H1 (cell line): ENCODE measurements around the gene HS3ST1. TPM values are rescaled to one million over a fixed set of nuclear protein-coding genes. Genes with fewer than 3 reads are reported as not detected.

Source experiments
- CTCF ChIA-PET: fragments of 300-600 bp; sonication (Branson Sonifier 250); formaldehyde crosslinking; loops from one replicate; lab custom pipeline; 2021; ENCODE audit not compliant: partially characterized antibody; lab: Charles Lee
- POLR2A ChIA-PET: fragments of 300-600 bp; sonication (Branson Sonifier 250); formaldehyde crosslinking; loops from one replicate; lab custom pipeline; 2021; ENCODE audit warnings: inconsistent platforms; ENCODE audit not compliant: partially characterized antibody; lab: Charles Lee
- DNase-seq, 2 experiments: peaks; one replicate each; pipeline versions ENCODE4 v3.0.0 to v3.0.0-alpha.2; 2010 to 2022; ENCODE audit warnings: low spot score in 2 of 2, low read depth in 1 of 2, mixed read lengths in 1 of 2
- FAIRE-seq: peaks from 2 replicates; lab custom pipeline; 2011; peaks lifted over from hg19 to GRCh38; lab: Jason Lieb, UNC
- H2AFZ ChIP-seq: 2 replicates; pipeline ENCODE4 v1.8.1; 2012; ENCODE audit warnings: low read length, inconsistent platforms
- H2AK5ac ChIP-seq: 2 replicates; pipeline ENCODE4 v1.6.1; 2013; ENCODE audit warnings: low read depth, low read length
- H2BK120ac ChIP-seq: replicated peaks from 2 replicates; pipeline ENCODE3; 2013; ENCODE audit warnings: low read depth, low read length, inconsistent platforms
- H2BK12ac ChIP-seq: 2 replicates; pipeline ENCODE4 v1.6.1; 2013; ENCODE audit warnings: low read depth, low read length
- H2BK15ac ChIP-seq: 2 replicates; pipeline ENCODE4 v1.6.1; 2013; ENCODE audit warnings: low read length
- H2BK20ac ChIP-seq: 2 replicates; pipeline ENCODE4 v1.6.1; 2013; ENCODE audit warnings: low read length
- H2BK5ac ChIP-seq: 2 replicates; pipeline ENCODE4 v1.6.1; 2013; ENCODE audit warnings: low read depth, low read length
- H3K14ac ChIP-seq: 2 replicates; pipeline ENCODE4 v1.6.1; 2013; ENCODE audit warnings: inconsistent platforms; ENCODE audit not compliant: insufficient read length
- H3K18ac ChIP-seq: 2 replicates; pipeline ENCODE4 v1.6.1; 2013; ENCODE audit warnings: low read length; ENCODE audit errors: extremely low read depth
- H3K23ac ChIP-seq: 2 replicates; pipeline ENCODE4 v1.6.1; 2013; ENCODE audit warnings: inconsistent platforms; ENCODE audit not compliant: insufficient read length
- H3K23me2 ChIP-seq: 2 replicates; pipeline ENCODE4 v1.6.1; 2013; ENCODE audit warnings: low read depth, low read length
- H3K27ac ChIP-seq: 2 replicates; pipeline ENCODE4 v1.6.1; 2011; ENCODE audit warnings: low read depth, low read length, inconsistent platforms
- H3K27me3 ChIP-seq, 4 experiments: replicated peaks in 1 of 4; 1 replicate in 1 of 4; 2 replicates in 3 of 4; pipeline versions ENCODE4 v1.6.1 to v1.8.1; 2011 to 2013; ENCODE audit warnings: low read length in 3 of 4, mild to moderate bottlenecking in 3 of 4, inconsistent platforms in 2 of 4, mixed read lengths in 2 of 4, moderate library complexity in 1 of 4; ENCODE audit not compliant: control insufficient read depth in 3 of 4, insufficient read depth in 3 of 4; ENCODE audit errors: extremely low read depth in 1 of 4
- H3K36me3 ChIP-seq, 4 experiments: 2 replicates each; pipeline versions ENCODE4 v1.6.1 to v1.8.1; 2011 to 2013; ENCODE audit warnings: mild to moderate bottlenecking in 4 of 4, low read length in 3 of 4, moderate library complexity in 2 of 4, control low read depth in 1 of 4, inconsistent platforms in 1 of 4; ENCODE audit not compliant: insufficient read depth in 4 of 4, control insufficient read depth in 2 of 4
- H3K4ac ChIP-seq: replicated peaks from 2 replicates; pipeline ENCODE3; 2013; ENCODE audit warnings: low read length, low read depth, mixed read lengths, inconsistent platforms; ENCODE audit not compliant: insufficient read length
- H3K4me1 ChIP-seq, 4 experiments: replicated peaks in 1 of 4; 1 replicate in 1 of 4; 2 replicates in 3 of 4; pipeline versions ENCODE4 v1.6.1 to v1.8.1; 2011 to 2013; ENCODE audit warnings: low read length in 3 of 4, inconsistent platforms in 2 of 4, mixed read lengths in 1 of 4; ENCODE audit not compliant: insufficient read depth in 4 of 4, control insufficient read depth in 3 of 4
- H3K4me2 ChIP-seq, 2 experiments: 2 replicates each; pipeline versions ENCODE4 v1.6.1 to v1.8.1; 2011 to 2013; ENCODE audit warnings: low read depth in 2 of 2, low read length in 2 of 2, control low read depth in 1 of 2, inconsistent platforms in 1 of 2, mild to moderate bottlenecking in 1 of 2; ENCODE audit not compliant: insufficient read depth in 1 of 2
- H3K4me3 ChIP-seq, 4 experiments: fragments of 200-600, 300-600 bp in 1 of 4; sonication (generic), shearing (Covaris generic), sonication (Bioruptor Twin) in 1 of 4; 2 replicates each; pipeline versions ENCODE4 v1.5.1 to v1.8.1; 2011 to 2016; ENCODE audit warnings: low read length in 4 of 4, low read depth in 3 of 4, control low read depth in 2 of 4, inconsistent platforms in 2 of 4, mild to moderate bottlenecking in 2 of 4, mixed read lengths in 1 of 4, moderate library complexity in 1 of 4; ENCODE audit not compliant: insufficient read depth in 2 of 4; ENCODE audit errors: extremely low read depth in 1 of 4
- H3K56ac ChIP-seq: replicated peaks from 2 replicates; pipeline ENCODE3; 2013; ENCODE audit warnings: low read depth, mild to moderate bottlenecking, mixed read lengths, low read length, inconsistent platforms; ENCODE audit not compliant: insufficient read length
- H3K79me1 ChIP-seq: 2 replicates; pipeline ENCODE4 v1.6.1; 2013; ENCODE audit warnings: low read depth, low read length, control low read depth
- H3K79me2 ChIP-seq, 2 experiments: 2 replicates each; pipeline versions ENCODE4 v1.6.1 to v1.8.1; 2012 to 2013; ENCODE audit warnings: low read length in 2 of 2, mild to moderate bottlenecking in 2 of 2, inconsistent platforms in 1 of 2; ENCODE audit not compliant: insufficient read depth in 2 of 2, control insufficient read depth in 1 of 2
- H3K9ac ChIP-seq, 4 experiments: replicated peaks in 1 of 4; 1 replicate in 1 of 4; 2 replicates in 3 of 4; pipeline versions ENCODE4 v1.6.1 to v1.8.1; 2011 to 2013; ENCODE audit warnings: low read depth in 3 of 4, low read length in 3 of 4, control low read depth in 2 of 4, mild to moderate bottlenecking in 2 of 4, moderate library complexity in 2 of 4, inconsistent platforms in 1 of 4; ENCODE audit errors: extremely low read depth in 1 of 4
- H3K9me3 ChIP-seq, 2 experiments: 2 replicates each; pipeline versions ENCODE4 v1.6.1 to v1.8.1; 2012 to 2013; ENCODE audit warnings: mild to moderate bottlenecking in 2 of 2, moderate library complexity in 2 of 2, control low read depth in 1 of 2, inconsistent platforms in 1 of 2, low read depth in 1 of 2, low read length in 1 of 2, mixed read lengths in 1 of 2; ENCODE audit not compliant: insufficient read depth in 2 of 2
- H4K20me1 ChIP-seq, 2 experiments: replicated peaks in 1 of 2; 2 replicates each; pipeline versions ENCODE3 to v1.8.1; 2011 to 2013; ENCODE audit warnings: inconsistent platforms in 2 of 2, low read length in 2 of 2, mild to moderate bottlenecking in 1 of 2; ENCODE audit not compliant: insufficient read depth in 2 of 2, control insufficient read depth in 1 of 2
- H4K5ac ChIP-seq: 2 replicates; pipeline ENCODE4 v1.6.1; 2013; ENCODE audit warnings: low read length, low read depth, mixed read lengths, inconsistent platforms; ENCODE audit not compliant: insufficient read length
- H4K8ac ChIP-seq: 2 replicates; pipeline ENCODE4 v1.8.0; 2013; ENCODE audit warnings: mild to moderate bottlenecking, moderate library complexity, low read length, inconsistent platforms; ENCODE audit not compliant: insufficient read depth; ENCODE audit errors: extremely low read depth
- H4K91ac ChIP-seq: replicated peaks from 2 replicates; pipeline ENCODE3; 2013; ENCODE audit warnings: low read length, mixed read lengths, inconsistent platforms; ENCODE audit not compliant: insufficient read length
- ASH2L ChIP-seq: fragments of 200-600, 300-600 bp; sonication (generic); IDR thresholded peaks from one replicate; pipeline ENCODE4 v1.7.1; 2017; ENCODE audit warnings: low read length
- FOSL1 ChIP-seq: IDR thresholded peaks from 2 replicates; pipeline ENCODE4 v1.6.1; 2011; ENCODE audit warnings: mild to moderate bottlenecking, low read depth, low read length, moderate library complexity; ENCODE audit not compliant: insufficient read depth
- GABPA ChIP-seq: IDR thresholded peaks from 2 replicates; pipeline ENCODE4 v1.6.1; 2011; ENCODE audit warnings: mild to moderate bottlenecking, low read length, moderate library complexity, borderline replicate concordance; ENCODE audit not compliant: insufficient read depth
- JUND ChIP-seq: IDR thresholded peaks from 2 replicates; pipeline ENCODE4 v1.6.1; 2011; ENCODE audit warnings: mild to moderate bottlenecking, improper control_type of control experiment, low read length
- KDM4A ChIP-seq: IDR thresholded peaks from one replicate; pipeline ENCODE4 v1.7.1; 2012; ENCODE audit warnings: low read depth, mild to moderate bottlenecking, moderate library complexity, low read length, inconsistent platforms; ENCODE audit not compliant: severe bottlenecking
- PHF8 ChIP-seq: fragments of 200-600 bp; sonication (generic); conservative IDR thresholded peaks from 2 replicates; pipeline ENCODE4 v1.7.1; 2012; ENCODE audit warnings: low read depth, mild to moderate bottlenecking, inconsistent platforms, low read length, moderate library complexity
- RBBP5 ChIP-seq: IDR thresholded peaks from 2 replicates; pipeline ENCODE4 v1.7.1; 2012; ENCODE audit warnings: low read depth, mild to moderate bottlenecking, inconsistent platforms, low read length, moderate library complexity, borderline replicate concordance
- SAP30 ChIP-seq: fragments of 300-600 bp; sonication (generic); IDR thresholded peaks from 2 replicates; pipeline ENCODE4 v1.7.1; 2012; ENCODE audit warnings: low read length, moderate library complexity, mild to moderate bottlenecking, inconsistent platforms; ENCODE audit not compliant: insufficient read depth, insufficient replicate concordance
- SRF ChIP-seq: IDR thresholded peaks from 2 replicates; pipeline ENCODE4 v1.6.1; 2011; ENCODE audit warnings: mild to moderate bottlenecking, low read depth, low read length, moderate library complexity
- WGBS, 2 experiments: shearing (Covaris generic) in 1 of 2; methylation state at CpG; one replicate each; pipeline versions ENCODE4 v1.1.6 to v1.1.7; 2013 to 2015; ENCODE audit warnings: low lambda C conversion rate in 2 of 2, mixed read lengths in 2 of 2, inconsistent platforms in 1 of 2, low coverage in 1 of 2, missing lambda C conversion rate in 1 of 2; ENCODE audit not compliant: insufficient replicate concordance in 2 of 2, insufficient coverage in 1 of 2, insufficient read length in 1 of 2; ENCODE audit errors: extremely low coverage in 1 of 2, missing lambda C conversion rate in 1 of 2; 5-methylcytosine and 5-hydroxymethylcytosine counted together
- polyA plus RNA-seq, 7 experiments: library from polyadenylated mRNA; depleted of rRNA in 3 of 7; stranded (reverse) in 5 of 7; unstranded in 2 of 7; fragments of >200 nt in 5 of 7; fragments of 200-250 nt in 2 of 7; gene quantifications; 1 replicate in 5 of 7; 2 replicates in 1 of 7; 4 replicates in 1 of 7; pipeline versions ENCODE4 v1.2.1 to v1.2.3, GENCODE V29; 2011 to 2013; ENCODE audit warnings: missing spikeins in 2 of 7, mixed read lengths in 2 of 7
- total RNA-seq: library from RNA; stranded (reverse); fragmentation: NEBNext Ultra II Directional; extraction: Animal tissue kit (Norgen Biotek cat#: 25700); gene quantifications from 2 replicates; pipeline ENCODE4 v1.2.1, GENCODE V29; 2021
- TF ChIP-seq, protein P1 (sequence below): IDR thresholded peaks from 2 replicates; pipeline ENCODE4 v1.6.1; 2011; ENCODE audit warnings: low read length, improper control_type of control experiment
- TF ChIP-seq, protein P2 (sequence below): IDR thresholded peaks from 2 replicates; pipeline ENCODE4 v1.6.1; 2012; ENCODE audit warnings: inconsistent platforms

HS3ST1 gene
- total and polyA plus RNA-seq, 2 of the 8 experiments (the other 6 are each of a cell fraction or from before 2014, with no cell fraction given): 0.50 to 1.5 TPM

DNA sequence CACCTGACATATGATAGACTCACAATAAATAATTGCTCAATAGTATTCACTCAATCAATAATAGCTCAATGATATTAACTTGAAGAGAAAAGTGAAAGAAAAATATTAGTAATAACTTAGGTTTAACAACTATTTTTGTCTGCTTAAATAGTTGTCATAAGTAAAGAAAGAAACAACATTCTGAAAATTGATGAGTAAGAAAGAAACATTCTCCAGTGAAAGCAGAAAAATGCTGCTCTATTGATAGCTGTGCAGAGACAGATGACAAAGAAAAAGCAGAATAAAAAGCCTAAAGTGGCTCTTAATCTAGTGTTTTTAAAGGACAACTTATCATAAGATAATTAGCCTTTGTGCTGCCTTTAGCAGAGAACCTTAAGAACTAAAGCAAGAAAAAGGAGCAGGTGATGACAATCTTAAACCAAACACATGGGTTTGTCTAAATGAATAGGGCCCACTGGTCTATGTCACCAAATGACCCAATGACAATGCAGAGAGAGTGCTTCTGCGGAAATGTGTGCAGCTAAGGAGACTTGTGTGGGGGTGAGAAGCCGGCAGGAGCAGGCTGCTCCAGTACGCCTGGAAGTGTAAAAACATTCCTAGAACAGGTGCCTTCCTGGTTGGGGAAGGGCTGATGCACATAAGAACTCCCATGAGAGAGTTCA lies 13.2 kb downstream of the HS3ST1 start:
- Histone ChIP-seq H4K20me1 (no peaks in the 10 kb centered on the region), H3K79me1 (no peaks in the 10 kb centered on the region), H3K79me2 (no peaks in the 10 kb centered on the region), H3K23ac (no peak overlapping the region), H2BK15ac (no peak overlapping the region), H3K9me3 (no peaks in the 10 kb centered on the region), H4K5ac (no peak overlapping the region), H2BK12ac (no peak overlapping the region), H4K8ac (no peak overlapping the region), H2AK5ac (no peak overlapping the region), H3K4me1 (no peaks in the 10 kb centered on the region), H3K4ac (no peak overlapping the region), H2BK120ac (no peak overlapping the region), H3K27me3 (no peaks in the 10 kb centered on the region), H3K56ac (no peak overlapping the region), H2BK20ac (no peak overlapping the region), H4K91ac (no peak overlapping the region), H3K9ac (no peak overlapping the region), H3K27ac (no peak overlapping the region), H3K14ac (no peak overlapping the region), H3K36me3 (no peaks in the 10 kb centered on the region), H3K18ac (no peak overlapping the region), H3K4me2 (no peak overlapping the region), H2BK5ac (no peak overlapping the region), H3K23me2 (no peaks in the 10 kb centered on the region), H2AFZ (no peak overlapping the region), H3K4me3 (no peak overlapping the region)
- CTCF ChIA-PET: interaction anchor here (1.7 to 2.1 kb wide), 2 partner anchors 9 to 357 kb away, joined by 4 to 6 read pairs; no protein-coding TSS in a partner anchor
- 97% methylated on average over 3 of the region's 3 CpGs; no CpG with 5 or more reads in 1 of the 2 experiments for WGBS, 2 experiments
- POLR2A ChIA-PET: no interaction called here
- DNase-seq (no peak), FAIRE-seq (no peak)
- no peak for TF ChIP-seq FOSL1
- no peak for TF ChIP-seq SAP30
- no peak for TF ChIP-seq GABPA
- TF ChIP-seq, protein P1, sequence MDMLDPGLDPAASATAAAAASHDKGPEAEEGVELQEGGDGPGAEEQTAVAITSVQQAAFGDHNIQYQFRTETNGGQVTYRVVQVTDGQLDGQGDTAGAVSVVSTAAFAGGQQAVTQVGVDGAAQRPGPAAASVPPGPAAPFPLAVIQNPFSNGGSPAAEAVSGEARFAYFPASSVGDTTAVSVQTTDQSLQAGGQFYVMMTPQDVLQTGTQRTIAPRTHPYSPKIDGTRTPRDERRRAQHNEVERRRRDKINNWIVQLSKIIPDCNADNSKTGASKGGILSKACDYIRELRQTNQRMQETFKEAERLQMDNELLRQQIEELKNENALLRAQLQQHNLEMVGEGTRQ: no peak
- TF ChIP-seq PHF8: no peak
- no peak for TF ChIP-seq SRF
- no peak for TF ChIP-seq RBBP5
- TF ChIP-seq, protein P2, sequence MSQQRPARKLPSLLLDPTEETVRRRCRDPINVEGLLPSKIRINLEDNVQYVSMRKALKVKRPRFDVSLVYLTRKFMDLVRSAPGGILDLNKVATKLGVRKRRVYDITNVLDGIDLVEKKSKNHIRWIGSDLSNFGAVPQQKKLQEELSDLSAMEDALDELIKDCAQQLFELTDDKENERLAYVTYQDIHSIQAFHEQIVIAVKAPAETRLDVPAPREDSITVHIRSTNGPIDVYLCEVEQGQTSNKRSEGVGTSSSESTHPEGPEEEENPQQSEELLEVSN: no peak
- TF ChIP-seq ASH2L: no peak
- no peak for TF ChIP-seq KDM4A
- no peak for TF ChIP-seq JUND
